Astrocyte (in vitro differentiated cells and primary cell): Measurements from ENCODE around the gene SOX18. TPM values are rescaled to one million over a fixed set of nuclear protein-coding genes. Genes with fewer than 3 reads are reported as not detected.

Experiments
- DNase-seq: peaks from one replicate; pipeline ENCODE4 v3.0.0-alpha.2; 2010; ENCODE audit warnings: low read depth
- FAIRE-seq: peaks from 2 replicates; lab custom pipeline; 2011; peaks lifted over from hg19 to GRCh38; lab: Jason Lieb, UNC
- H2AFZ ChIP-seq: 2 replicates; pipeline ENCODE4 v1.6.0; 2012; ENCODE audit warnings: low read depth, low read length, inconsistent platforms
- H3K27ac ChIP-seq: 2 replicates; pipeline ENCODE4 v1.5.1; 2011; ENCODE audit warnings: low read depth, low read length, inconsistent platforms
- H3K27me3 ChIP-seq: 2 replicates; pipeline ENCODE4 v1.6.0; 2011; ENCODE audit warnings: low read length, inconsistent platforms; ENCODE audit not compliant: insufficient read depth
- H3K36me3 ChIP-seq: 2 replicates; pipeline ENCODE4 v1.5.1; 2011; ENCODE audit warnings: low read length, inconsistent platforms; ENCODE audit not compliant: insufficient read depth
- H3K4me1 ChIP-seq: 2 replicates; pipeline ENCODE4 v1.5.1; 2011; ENCODE audit warnings: low read length, inconsistent platforms; ENCODE audit not compliant: insufficient read depth
- H3K4me2 ChIP-seq: 2 replicates; pipeline ENCODE4 v1.6.0; 2012; ENCODE audit warnings: low read length, inconsistent platforms
- H3K4me3 ChIP-seq: 2 replicates; pipeline ENCODE4 v1.5.1; 2011; ENCODE audit warnings: low read depth, mild to moderate bottlenecking, low read length, inconsistent platforms; ENCODE audit not compliant: insufficient read depth
- H3K79me2 ChIP-seq: 2 replicates; pipeline ENCODE4 v1.6.0; 2012; ENCODE audit warnings: mild to moderate bottlenecking, low read length, inconsistent platforms; ENCODE audit not compliant: insufficient read depth
- H3K9ac ChIP-seq: 2 replicates; pipeline ENCODE4 v1.6.0; 2012; ENCODE audit warnings: mild to moderate bottlenecking, low read length, inconsistent platforms
- H3K9me3 ChIP-seq: 2 replicates; pipeline ENCODE4 v1.5.1; 2012; ENCODE audit warnings: low read depth, mild to moderate bottlenecking, low read length, inconsistent platforms; ENCODE audit not compliant: insufficient read depth
- H4K20me1 ChIP-seq: 2 replicates; pipeline ENCODE4 v1.6.0; 2012; ENCODE audit warnings: low read length, inconsistent platforms; ENCODE audit not compliant: insufficient read depth
- H3K27ac Mint-ChIP-seq: one replicate; pipeline ENCODE4 v1.8.0; 2021; ENCODE audit warnings: mild to moderate bottlenecking, mixed read lengths; ENCODE audit not compliant: unreplicated experiment
- H3K27me3 Mint-ChIP-seq: one replicate; pipeline ENCODE4 v1.8.0; 2021; ENCODE audit warnings: low read depth, mixed read lengths; ENCODE audit not compliant: unreplicated experiment
- H3K36me3 Mint-ChIP-seq: one replicate; pipeline ENCODE4 v1.8.0; 2021; ENCODE audit warnings: low read depth, mixed read lengths; ENCODE audit not compliant: unreplicated experiment
- H3K4me1 Mint-ChIP-seq: one replicate; pipeline ENCODE4 v1.8.0; 2021; ENCODE audit warnings: low read depth, mixed read lengths; ENCODE audit not compliant: unreplicated experiment
- H3K4me3 Mint-ChIP-seq: one replicate; pipeline ENCODE4 v1.8.0; 2021; ENCODE audit warnings: mild to moderate bottlenecking, moderate library complexity, mixed read lengths; ENCODE audit not compliant: unreplicated experiment
- H3K9me3 Mint-ChIP-seq: one replicate; pipeline ENCODE4 v1.8.0; 2021; ENCODE audit warnings: mild to moderate bottlenecking, mixed read lengths; ENCODE audit not compliant: unreplicated experiment
- EZH2 ChIP-seq: IDR thresholded peaks from 2 replicates; pipeline ENCODE4 v1.6.1; 2012; ENCODE audit warnings: mild to moderate bottlenecking, low read length, inconsistent platforms; ENCODE audit not compliant: insufficient read depth
- total RNA-seq: library from RNA; stranded (reverse); gene quantifications from 2 replicates; pipeline ENCODE4 v1.2.1, GENCODE V29; 2021
- TF ChIP-seq, protein P1 (sequence below): IDR thresholded peaks from 2 replicates; pipeline ENCODE4 v1.5.1; 2011; ENCODE audit warnings: low read depth, mild to moderate bottlenecking, inconsistent platforms, low read length, moderate library complexity; ENCODE audit not compliant: insufficient read depth

Gene SOX18
- total RNA-seq, 1 donor from 2014 or later, result 0.52 TPM

DNA sequence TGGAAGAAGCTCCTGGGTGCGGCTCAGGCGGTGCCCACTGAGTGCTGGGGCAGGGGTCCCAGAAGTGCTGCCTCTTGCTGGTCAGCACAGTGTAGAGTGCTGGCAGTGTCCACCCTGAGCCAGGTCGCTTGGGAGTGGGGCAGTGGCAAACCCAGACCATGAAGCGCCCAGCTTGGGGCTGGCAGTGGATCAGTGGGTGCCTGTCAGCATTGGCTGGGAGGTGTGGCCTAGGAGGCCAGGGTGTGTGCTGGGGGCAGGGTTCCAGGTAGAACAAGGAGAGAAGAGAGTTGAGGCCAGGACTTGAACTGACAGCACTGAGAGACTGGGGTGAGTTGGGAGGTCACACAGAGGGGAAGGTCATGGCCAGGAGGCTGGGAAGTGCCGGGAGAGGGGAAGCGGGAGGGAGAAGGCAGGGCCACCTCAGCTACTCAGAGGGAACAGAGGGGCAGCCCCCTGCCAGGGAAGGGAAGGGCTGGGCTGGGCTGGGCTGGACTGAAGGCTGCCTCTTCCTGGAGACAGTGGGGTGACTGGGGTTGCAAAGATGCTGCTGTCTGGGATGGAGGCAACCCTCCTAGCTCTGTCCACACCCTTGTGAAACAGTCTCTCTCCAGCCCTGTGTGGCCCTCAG, 17.7 kb upstream of the SOX18 start:
- Mint-ChIP-seq H3K27ac (no peak overlapping the region), H3K4me1 (peaks cover 18% of the 10 kb centered on the region), H3K36me3 (peaks cover 4% of the 10 kb centered on the region), H3K4me3 (no peak overlapping the region), H3K9me3 (no peaks in the 10 kb centered on the region), H3K27me3 (no peaks in the 10 kb centered on the region)
- Histone ChIP-seq H3K9ac (no peak overlapping the region), H3K36me3 (no peaks in the 10 kb centered on the region), H4K20me1 (peaks cover 32% of the 10 kb centered on the region), H3K4me2 (no peak overlapping the region), H3K4me1 (peaks cover 30% of the 10 kb centered on the region), H3K4me3 (no peak overlapping the region), H3K9me3 (no peaks in the 10 kb centered on the region), H3K27ac (no peak overlapping the region), H2AFZ (no peak overlapping the region), H3K27me3 (no peaks in the 10 kb centered on the region), H3K79me2 (peaks cover 5% of the 10 kb centered on the region)
- FAIRE-seq (no peak), DNase-seq (no peak)
- TF ChIP-seq EZH2, result no peak
- TF ChIP-seq, protein P1, sequence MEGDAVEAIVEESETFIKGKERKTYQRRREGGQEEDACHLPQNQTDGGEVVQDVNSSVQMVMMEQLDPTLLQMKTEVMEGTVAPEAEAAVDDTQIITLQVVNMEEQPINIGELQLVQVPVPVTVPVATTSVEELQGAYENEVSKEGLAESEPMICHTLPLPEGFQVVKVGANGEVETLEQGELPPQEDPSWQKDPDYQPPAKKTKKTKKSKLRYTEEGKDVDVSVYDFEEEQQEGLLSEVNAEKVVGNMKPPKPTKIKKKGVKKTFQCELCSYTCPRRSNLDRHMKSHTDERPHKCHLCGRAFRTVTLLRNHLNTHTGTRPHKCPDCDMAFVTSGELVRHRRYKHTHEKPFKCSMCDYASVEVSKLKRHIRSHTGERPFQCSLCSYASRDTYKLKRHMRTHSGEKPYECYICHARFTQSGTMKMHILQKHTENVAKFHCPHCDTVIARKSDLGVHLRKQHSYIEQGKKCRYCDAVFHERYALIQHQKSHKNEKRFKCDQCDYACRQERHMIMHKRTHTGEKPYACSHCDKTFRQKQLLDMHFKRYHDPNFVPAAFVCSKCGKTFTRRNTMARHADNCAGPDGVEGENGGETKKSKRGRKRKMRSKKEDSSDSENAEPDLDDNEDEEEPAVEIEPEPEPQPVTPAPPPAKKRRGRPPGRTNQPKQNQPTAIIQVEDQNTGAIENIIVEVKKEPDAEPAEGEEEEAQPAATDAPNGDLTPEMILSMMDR, result no peak

DNA sequence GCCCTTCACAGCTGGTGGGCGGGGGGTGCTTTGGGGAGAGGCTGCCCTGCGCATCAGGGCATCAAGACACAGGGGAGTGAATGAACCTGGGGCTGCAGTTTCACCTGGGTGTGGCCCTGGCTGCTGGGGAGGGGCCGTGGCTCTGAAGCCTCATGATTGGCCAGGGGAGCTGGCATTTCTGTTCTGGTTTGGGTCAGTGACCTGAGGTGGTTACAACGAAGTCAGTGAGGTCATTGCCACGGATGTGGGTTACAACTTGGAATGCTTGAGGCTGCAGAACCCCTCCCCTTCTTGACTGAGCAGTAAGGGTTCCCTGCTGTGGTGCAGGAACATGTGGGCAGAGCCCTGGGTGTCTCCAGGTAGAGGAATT, 16.5 kb upstream of the SOX18 start:
- Histone ChIP-seq H3K9ac (no peak overlapping the region), H3K27ac (no peak overlapping the region), H4K20me1 (peaks cover 32% of the 10 kb centered on the region), H3K36me3 (no peaks in the 10 kb centered on the region), H2AFZ (no peak overlapping the region), H3K79me2 (peaks cover 5% of the 10 kb centered on the region), H3K27me3 (no peaks in the 10 kb centered on the region), H3K4me2 (peak overlapping the region; percentile 38), H3K9me3 (no peaks in the 10 kb centered on the region), H3K4me1 (peaks cover 31% of the 10 kb centered on the region), H3K4me3 (no peak overlapping the region)
- DNase-seq (peak; percentile 77), FAIRE-seq (no peak)
- Mint-ChIP-seq H3K4me3 (peak overlapping the region; percentile 74), H3K9me3 (no peaks in the 10 kb centered on the region), H3K4me1 (peaks cover 18% of the 10 kb centered on the region), H3K27ac (peak overlapping the region; percentile 84), H3K27me3 (no peaks in the 10 kb centered on the region), H3K36me3 (peaks cover 4% of the 10 kb centered on the region)
- TF ChIP-seq EZH2, result no peak
- TF ChIP-seq, protein P1, result no peak
